Spleen (tissue), 7 donors: Measurements from ENCODE around the gene DISC1.

ENCODE experiments used
- CTCF ChIP-seq, 11 experiments: fragments of 200-600 bp in 7 of 11; fragments of 450-650 bp in 4 of 11; sonication (generic) in 4 of 11; IDR thresholded peaks in 8 of 11; conservative IDR thresholded peaks in 3 of 11; 1 replicate in 7 of 11; 2 replicates in 4 of 11; pipeline versions ENCODE4 v1.4.0 to v1.8.0; 2016 to 2021; ENCODE audit warnings: antibody characterized with exemption in 11 of 11, inconsistent platforms in 4 of 11, mild to moderate bottlenecking in 1 of 11
- POLR2A ChIP-seq, 3 donors: fragments of 450-650 bp; IDR thresholded peaks; one replicate each; pipeline ENCODE4 v1.5.1; 2017; ENCODE audit warnings: antibody characterized with exemption in 3 of 3, mild to moderate bottlenecking in 1 of 3
- donor health status: DM: no; HTN: no; CAD: no; lungs with moderate emphysema.
- donor health status: DM: no; HTN: no; CAD: no.
- donor health status: DM: no; HTN: no; CAD: no.

GRCh38 chr1:231670755-231671154, 44.2 kb downstream of the DISC1 start:
- TF ChIP-seq CTCF (IDR thresholded peaks at IDR 0.05 in 8 of 11, conservative IDR thresholded peaks at IDR 0.05 in 3 of 11) = no peak
- no peak for TF ChIP-seq POLR2A (IDR thresholded peaks at IDR 0.05)
